Measurements from ENCODE around the gene C10orf90.

The C10orf90 gene

GRCh38 chr10:126508535-126509040, 161.9 kb downstream of the C10orf90 start:
- in situ Hi-C loops (cut with HindIII; ENCODE audit: low sequenced_read_pairs), result no loop called here

GRCh38 chr10:126504761-126505112, 165.8 kb downstream of the C10orf90 start:
- in situ Hi-C loops (cut with HindIII; ENCODE audit: low sequenced_read_pairs), result no loop called here

- in situ Hi-C loops (cut with HindIII; ENCODE audit: low sequenced_read_pairs), result no loop called here
These were observed 166.3 kb downstream of the C10orf90 start for GRCh38 chr10:126504063-126504760.

- in situ Hi-C loops (cut with HindIII; ENCODE audit: low sequenced_read_pairs), result no loop called here
These were observed 167.0 kb downstream of the C10orf90 start for GRCh38 chr10:126503392-126504062.

- in situ Hi-C loops (cut with HindIII; ENCODE audit: low sequenced_read_pairs), result no loop called here
These were observed 168.1 kb downstream of the C10orf90 start for GRCh38 chr10:126502441-126502840.

- in situ Hi-C loops (cut with HindIII; ENCODE audit: low sequenced_read_pairs), result no loop called here
These were observed 168.7 kb downstream of the C10orf90 start for GRCh38 chr10:126501828-126502227.

GRCh38 chr10:126500866-126501265, 169.6 kb downstream of the C10orf90 start:
- in situ Hi-C loops (cut with HindIII; ENCODE audit: low sequenced_read_pairs), result no loop called here

- in situ Hi-C loops (cut with HindIII; ENCODE audit: low sequenced_read_pairs), result no loop called here
These were observed 170.3 kb downstream of the C10orf90 start for GRCh38 chr10:126500185-126500584.

- in situ Hi-C loops (cut with HindIII; ENCODE audit: low sequenced_read_pairs), result no loop called here
These were observed 170.7 kb downstream of the C10orf90 start for GRCh38 chr10:126499744-126500143.

- in situ Hi-C loops (cut with HindIII; ENCODE audit: low sequenced_read_pairs), result no loop called here
These were observed 172.8 kb downstream of the C10orf90 start for GRCh38 chr10:126497672-126498071.

GRCh38 chr10:126496771-126497545, 173.5 kb downstream of the C10orf90 start:
- in situ Hi-C loops (cut with HindIII; ENCODE audit: low sequenced_read_pairs), result no loop called here

GRCh38 chr10:126491476-126491875, 179.0 kb downstream of the C10orf90 start:
- in situ Hi-C loops (cut with HindIII; ENCODE audit: low sequenced_read_pairs), result no loop called here

GRCh38 chr10:126481181-126481580, 189.3 kb downstream of the C10orf90 start:
- in situ Hi-C loops (cut with HindIII; ENCODE audit: low sequenced_read_pairs), result no loop called here

GRCh38 chr10:126480648-126481047, 189.8 kb downstream of the C10orf90 start:
- in situ Hi-C loops (cut with HindIII; ENCODE audit: low sequenced_read_pairs), result no loop called here

GRCh38 chr10:126479280-126479895, 191.1 kb downstream of the C10orf90 start:
- in situ Hi-C loops (cut with HindIII; ENCODE audit: low sequenced_read_pairs), result no loop called here

- in situ Hi-C loops (cut with HindIII; ENCODE audit: low sequenced_read_pairs), result no loop called here
These were observed 191.9 kb downstream of the C10orf90 start for GRCh38 chr10:126478546-126478945.

- in situ Hi-C loops (cut with HindIII; ENCODE audit: low sequenced_read_pairs), result no loop called here
These were observed 194.2 kb downstream of the C10orf90 start for GRCh38 chr10:126476246-126476645.

GRCh38 chr10:126475074-126475691, 195.3 kb downstream of the C10orf90 start:
- in situ Hi-C loops (cut with HindIII; ENCODE audit: low sequenced_read_pairs), result no loop called here

- in situ Hi-C loops (cut with HindIII; ENCODE audit: low sequenced_read_pairs), result no loop called here
These were observed 196.5 kb downstream of the C10orf90 start for GRCh38 chr10:126474031-126474430.

GRCh38 chr10:126470991-126471390, 199.5 kb downstream of the C10orf90 start:
- in situ Hi-C loops (cut with HindIII; ENCODE audit: low sequenced_read_pairs), result no loop called here

GRCh38 chr10:126469692-126470091, 200.8 kb downstream of the C10orf90 start:
- in situ Hi-C loops (cut with HindIII; ENCODE audit: low sequenced_read_pairs), result no loop called here
